ENCODE measurements around the gene ABCA3.
"Not testable (repeated sequence)": the region's sequence is repeated elsewhere in the genome, so short reads cannot be mapped to it uniquely, and the experiment has no call there.

The ABCA3 gene

GRCh38 chr16:2278956-2279800 lies 61.4 kb downstream of the ABCA3 start:
- no peak for DNase-seq

GRCh38 chr16:2278272-2278608 lies 62.3 kb downstream of the ABCA3 start:
- DNase-seq: no peak

- no peak for DNase-seq
Observed at GRCh38 chr16:2277466-2278271, 62.9 kb downstream of the ABCA3 start.

GRCh38 chr16:2276368-2277195 lies 63.9 kb downstream of the ABCA3 start:
- no peak for DNase-seq

- no peak for DNase-seq
Observed at GRCh38 chr16:2275476-2276367, 64.8 kb downstream of the ABCA3 start.

- no peak for DNase-seq
Observed at GRCh38 chr16:2273931-2274330, 66.6 kb downstream of the ABCA3 start.

- no peak for DNase-seq
Observed at GRCh38 chr16:2273484-2273883, 67.0 kb downstream of the ABCA3 start.

- no peak for DNase-seq
Observed at GRCh38 chr16:2271848-2272461, 68.6 kb downstream of the ABCA3 start.

- DNase-seq: no peak
Observed at GRCh38 chr16:2270588-2271470, 69.7 kb downstream of the ABCA3 start.

GRCh38 chr16:2270070-2270462 lies 70.5 kb downstream of the ABCA3 start:
- no peak for DNase-seq

GRCh38 chr16:2267913-2268666 lies 72.4 kb downstream of the ABCA3 start, which contains the start of gene RNPS1:
Gene RNPS1 (minus strand): TSS chr16:2268126. CDS start chr16:2264643, 3,483 bp downstream.
- peak; percentile 54 for DNase-seq

- not testable (repeated sequence) for DNase-seq
Observed at GRCh38 chr16:2267505-2267912, 73.0 kb downstream of the ABCA3 start.

- DNase-seq: not testable (repeated sequence)
Observed at GRCh38 chr16:2266887-2267286, 73.6 kb downstream of the ABCA3 start.

GRCh38 chr16:2263026-2263425 lies 77.5 kb downstream of the ABCA3 start:
- DNase-seq: not testable (repeated sequence)

GRCh38 chr16:2260250-2260649 lies 80.3 kb downstream of the ABCA3 start:
- no peak for DNase-seq

GRCh38 chr16:2258530-2258929 lies 82.0 kb downstream of the ABCA3 start:
- DNase-seq: not testable (repeated sequence)

GRCh38 chr16:2257726-2258125 lies 82.8 kb downstream of the ABCA3 start:
- no peak for DNase-seq

GRCh38 chr16:2256531-2257140 lies 83.9 kb downstream of the ABCA3 start:
- DNase-seq: no peak

GRCh38 chr16:2253293-2253692 lies 87.2 kb downstream of the ABCA3 start:
- no peak for DNase-seq

All from NCI-H2081 treated with DMSO at 0.1 percent for 48 hours (cell line).